NCI-H2196 treated with DMSO at 0.1 percent for 48 hours (cell line): Measurements from ENCODE around the gene CLIC5.

ENCODE experiments used
- DNase-seq: peaks from one replicate; lab custom pipeline; 2025; ENCODE audit not compliant: unreplicated experiment; lab: John Stamatoyannopoulos, UW

CLIC5 gene

GRCh38 chr6:46036911-46037310 is 21.3 kb upstream of the CLIC5 start:
- no peak for DNase-seq

- no peak for DNase-seq
Observed at GRCh38 chr6:46035242-46035641, 19.6 kb upstream of the CLIC5 start.

- no peak for DNase-seq
Observed at GRCh38 chr6:46032110-46032998, 16.7 kb upstream of the CLIC5 start.

GRCh38 chr6:46029602-46030001 is 13.9 kb upstream of the CLIC5 start:
- DNase-seq: no peak

- DNase-seq: no peak
Observed at GRCh38 chr6:46026307-46026706, 10.6 kb upstream of the CLIC5 start.

GRCh38 chr6:46025573-46025972 is 9.9 kb upstream of the CLIC5 start:
- DNase-seq: no peak

GRCh38 chr6:46024124-46024769 is 8.6 kb upstream of the CLIC5 start:
- no peak for DNase-seq

- no peak for DNase-seq
Observed at GRCh38 chr6:46023216-46023915, 7.7 kb upstream of the CLIC5 start.

- DNase-seq: no peak
Observed at GRCh38 chr6:46022106-46022948, 6.7 kb upstream of the CLIC5 start.

- no peak for DNase-seq
Observed at GRCh38 chr6:46017726-46018125, 2.1 kb upstream of the CLIC5 start.

- DNase-seq: no peak
Observed at GRCh38 chr6:46016063-46016608, 476 bp upstream of the CLIC5 start.

- no peak for DNase-seq
Observed at GRCh38 chr6:46014511-46015118, 1.0 kb downstream of the CLIC5 start.

GRCh38 chr6:46014046-46014445 is 1.6 kb downstream of the CLIC5 start:
- DNase-seq: no peak

GRCh38 chr6:46013639-46014038 is 2.0 kb downstream of the CLIC5 start:
- DNase-seq: no peak

GRCh38 chr6:46012834-46013233 is 2.8 kb downstream of the CLIC5 start:
- DNase-seq: no peak

GRCh38 chr6:46011188-46012085 is 4.2 kb downstream of the CLIC5 start:
- no peak for DNase-seq

- no peak for DNase-seq
Observed at GRCh38 chr6:46010771-46011170, 4.9 kb downstream of the CLIC5 start.

- DNase-seq: no peak
Observed at GRCh38 chr6:46010270-46010669, 5.4 kb downstream of the CLIC5 start.

- DNase-seq: no peak
Observed at GRCh38 chr6:46002264-46002663, 13.4 kb downstream of the CLIC5 start.
